OCI-LY3 (cell line): ENCODE data around the gene MCRIP2.

Experiments
- CTCF ChIP-seq: fragments of 200-600, 300-600 bp; sonication (generic); IDR thresholded peaks from 2 replicates; pipeline ENCODE4 v1.5.1; 2014; ENCODE audit warnings: antibody characterized with exemption, low read length, low read depth
- EZH2phosphoT487 ChIP-seq: fragments of 200-600 bp; shearing (Covaris generic); IDR thresholded peaks from 2 replicates; pipeline ENCODE4 v1.6.1; 2018; ENCODE audit warnings: antibody characterized with exemption, mixed run types, low read depth

DNA sequence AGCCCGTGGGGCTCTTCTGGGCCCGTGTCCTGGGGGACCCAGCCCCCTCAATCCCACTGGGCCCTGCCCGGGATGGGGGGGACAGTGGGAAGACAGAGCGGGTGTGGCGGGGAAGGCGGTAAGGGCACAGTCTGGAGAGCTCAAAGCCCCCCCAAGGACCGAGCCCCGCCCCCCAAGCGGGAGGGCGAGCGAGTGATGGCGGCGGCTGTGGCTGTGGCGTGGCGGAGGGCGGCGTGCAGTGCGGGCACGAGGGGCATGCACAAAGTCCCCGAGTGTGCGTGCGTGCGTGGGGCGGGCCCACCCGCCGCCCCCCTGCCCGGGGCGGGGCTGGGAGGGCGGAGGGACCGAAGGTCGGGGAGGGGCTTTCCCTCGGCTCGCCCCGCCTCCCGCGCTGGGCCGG is 52.1 kb downstream of the MCRIP2 start:
- no peak for TF ChIP-seq CTCF
- no peak for TF ChIP-seq EZH2phosphoT487
